Peyer's patch (tissue), 4 donors: ENCODE measurements around the gene AFF2. TPM values are rescaled to one million over a fixed set of nuclear protein-coding genes. Genes with fewer than 3 reads are reported as not detected.

Experiments
- DNase-seq, 3 donors: peaks; one replicate each; pipeline ENCODE4 v3.0.0-alpha.2; 2017 to 2019
- H3K27ac ChIP-seq, 4 donors: fragments of 200-600 bp; sonication (generic); one replicate each; pipeline ENCODE4 v1.5.1; 2016 to 2019
- H3K27me3 ChIP-seq, 2 donors: fragments of 200-600 bp; sonication (generic); one replicate each; pipeline ENCODE4 v1.5.1; 2019
- H3K36me3 ChIP-seq, 3 donors: fragments of 200-600 bp; sonication (generic); one replicate each; pipeline ENCODE4 v1.5.1; 2016 to 2019
- H3K4me1 ChIP-seq, 4 donors: fragments of 200-600 bp; sonication (generic); one replicate each; pipeline ENCODE4 v1.5.1; 2016 to 2019
- H3K4me3 ChIP-seq, 4 donors: fragments of 200-600 bp; sonication (generic); 1 replicate in 3 of 4; 2 replicates in 1 of 4; pipeline ENCODE4 v1.5.1; 2016 to 2019; ENCODE audit warnings: mild to moderate bottlenecking in 1 of 4
- H3K9me3 ChIP-seq, 4 donors: fragments of 200-600 bp; sonication (generic); one replicate each; pipeline ENCODE4 v1.5.1; 2016 to 2019; ENCODE audit warnings: mild to moderate bottlenecking in 1 of 4
- CTCF ChIP-seq, 6 experiments: fragments of 450-650 bp in 4 of 6; fragments of 200-600 bp in 2 of 6; sonication (generic) in 1 of 6; IDR thresholded peaks; one replicate each; pipeline ENCODE4 v1.5.1; 2017 to 2019; ENCODE audit warnings: antibody characterized with exemption in 6 of 6, mild to moderate bottlenecking in 3 of 6, moderate library complexity in 1 of 6
- POLR2A ChIP-seq, 2 donors: fragments of 450-650 bp; IDR thresholded peaks; one replicate each; pipeline ENCODE4 v1.5.1; 2017; ENCODE audit warnings: antibody characterized with exemption in 2 of 2, mild to moderate bottlenecking in 2 of 2, moderate library complexity in 2 of 2
- total RNA-seq, 4 donors: library from RNA; depleted of rRNA; stranded (reverse); fragments of >200 nt; gene quantifications; one replicate each; pipeline ENCODE4 v1.1.0, GENCODE V29; 2016

Gene AFF2
- total RNA-seq, 4 donors from 2014 or later, result 0.18 to 2.5 (median 1.9) TPM; not detected in 1

GRCh38 chrX:148580016-148580415 is 79.6 kb downstream of the AFF2 start:
- H3K4me1 ChIP-seq, result no peaks in the 10 kb centered on the region
- no peak overlapping the region for H3K4me3 ChIP-seq
- no peak overlapping the region for H3K27ac ChIP-seq
- H3K27me3 ChIP-seq, result no peaks in the 10 kb centered on the region
- DNase-seq, result no peak
- H3K9me3 ChIP-seq, result no peaks in the 10 kb centered on the region
- no peaks in the 10 kb centered on the region for H3K36me3 ChIP-seq
- TF ChIP-seq POLR2A (IDR thresholded peaks at IDR 0.05) (no peak), CTCF (IDR thresholded peaks at IDR 0.05) (no peak)

- no peak overlapping the region for H3K4me3 ChIP-seq
- H3K9me3 ChIP-seq, result no peaks in the 10 kb centered on the region
- H3K36me3 ChIP-seq, result no peaks in the 10 kb centered on the region
- TF ChIP-seq CTCF (IDR thresholded peaks at IDR 0.05) (no peak), POLR2A (IDR thresholded peaks at IDR 0.05) (no peak)
- no peaks in the 10 kb centered on the region for H3K27me3 ChIP-seq
- H3K4me1 ChIP-seq, result no peaks in the 10 kb centered on the region
- no peak for DNase-seq
- H3K27ac ChIP-seq, result no peak overlapping the region
These were observed 81.9 kb downstream of the AFF2 start for GRCh38 chrX:148582353-148582752.

GRCh38 chrX:148588649-148589310 is 88.4 kb downstream of the AFF2 start:
- Histone ChIP-seq H3K27ac (no peak overlapping the region), H3K9me3 (no peaks in the 10 kb centered on the region), H3K4me1 (no peaks in the 10 kb centered on the region), H3K36me3 (no peaks in the 10 kb centered on the region), H3K4me3 (no peak overlapping the region), H3K27me3 (no peaks in the 10 kb centered on the region)
- no peak for DNase-seq
- no peak for TF ChIP-seq CTCF (IDR thresholded peaks at IDR 0.05)
- TF ChIP-seq POLR2A (IDR thresholded peaks at IDR 0.05), result no peak

GRCh38 chrX:148592595-148592994 is 92.2 kb downstream of the AFF2 start:
- Histone ChIP-seq H3K27ac (no peak overlapping the region), H3K36me3 (no peaks in the 10 kb centered on the region), H3K4me1 (no peaks in the 10 kb centered on the region), H3K9me3 (no peaks in the 10 kb centered on the region), H3K27me3 (no peaks in the 10 kb centered on the region), H3K4me3 (no peak overlapping the region)
- no peak for DNase-seq
- TF ChIP-seq POLR2A (IDR thresholded peaks at IDR 0.05) (no peak), CTCF (IDR thresholded peaks at IDR 0.05) (no peak)

GRCh38 chrX:148593146-148593545 is 92.7 kb downstream of the AFF2 start:
- Histone ChIP-seq H3K4me3 (no peak overlapping the region), H3K4me1 (no peaks in the 10 kb centered on the region), H3K27ac (no peak overlapping the region), H3K36me3 (no peaks in the 10 kb centered on the region), H3K27me3 (no peaks in the 10 kb centered on the region), H3K9me3 (no peaks in the 10 kb centered on the region)
- TF ChIP-seq POLR2A (IDR thresholded peaks at IDR 0.05) (no peak), CTCF (IDR thresholded peaks at IDR 0.05) (no peak)
- DNase-seq, result no peak

GRCh38 chrX:148593987-148594386 is 93.6 kb downstream of the AFF2 start:
- H3K4me1 ChIP-seq, result no peaks in the 10 kb centered on the region
- no peak for DNase-seq
- H3K27me3 ChIP-seq, result no peaks in the 10 kb centered on the region
- no peak overlapping the region for H3K27ac ChIP-seq
- no peak overlapping the region for H3K4me3 ChIP-seq
- TF ChIP-seq POLR2A (IDR thresholded peaks at IDR 0.05), result no peak
- no peak for TF ChIP-seq CTCF (IDR thresholded peaks at IDR 0.05)
- no peaks in the 10 kb centered on the region for H3K9me3 ChIP-seq
- H3K36me3 ChIP-seq, result no peaks in the 10 kb centered on the region
